Measurements from ENCODE around the gene SND1. TPM values are rescaled to one million over a fixed set of nuclear protein-coding genes. Genes with fewer than 3 reads are reported as not detected.

The SND1 gene
- total RNA-seq, 2 experiments from 2014 or later, result 169 to 174 TPM

- DNase-seq, result no peak
- POLR2A ChIA-PET, result no interaction called here
- H3K36me3 Mint-ChIP-seq (ENCODE audit: low read depth), result no peaks in the 10 kb centered on the region
- H3K4me3 Mint-ChIP-seq, result no peak overlapping the region
- no peak overlapping the region for H3K27ac Mint-ChIP-seq
- CTCF ChIA-PET, result no interaction called here
- no peak for ATAC-seq
- H3K27me3 Mint-ChIP-seq (ENCODE audit: low read depth), result peaks cover 4% of the 10 kb centered on the region
- no peaks in the 10 kb centered on the region for H3K9me3 Mint-ChIP-seq (ENCODE audit: insufficient read depth)
- H3K4me1 Mint-ChIP-seq (ENCODE audit: low read depth), result peaks cover 52% of the 10 kb centered on the region
Observed at GRCh38 chr7:128113839-128114238, 461.8 kb downstream of the SND1 start.

- H3K9me3 Mint-ChIP-seq (ENCODE audit: insufficient read depth), result no peaks in the 10 kb centered on the region
- ATAC-seq (no peak), DNase-seq (no peak)
- peaks cover 4% of the 10 kb centered on the region for H3K27me3 Mint-ChIP-seq (ENCODE audit: low read depth)
- POLR2A ChIA-PET, result no interaction called here
- no peak overlapping the region for H3K27ac Mint-ChIP-seq
- no peak overlapping the region for H3K4me3 Mint-ChIP-seq
- no peaks in the 10 kb centered on the region for H3K36me3 Mint-ChIP-seq (ENCODE audit: low read depth)
- CTCF ChIA-PET, result no interaction called here
- peaks cover 47% of the 10 kb centered on the region for H3K4me1 Mint-ChIP-seq (ENCODE audit: low read depth)
Observed at GRCh38 chr7:128114806-128115205, 462.8 kb downstream of the SND1 start.

- ATAC-seq (no peak), DNase-seq (no peak)
- Mint-ChIP-seq H3K27ac (no peak overlapping the region), H3K4me1 (ENCODE audit: low read depth) (peaks cover 41% of the 10 kb centered on the region), H3K36me3 (ENCODE audit: low read depth) (no peaks in the 10 kb centered on the region), H3K9me3 (ENCODE audit: insufficient read depth) (no peaks in the 10 kb centered on the region), H3K4me3 (no peak overlapping the region), H3K27me3 (ENCODE audit: low read depth) (peaks cover 7% of the 10 kb centered on the region)
- ChIA-PET POLR2A (no interaction called here), CTCF (no interaction called here)
Observed at GRCh38 chr7:128115336-128115820, 463.4 kb downstream of the SND1 start.

GRCh38 chr7:128115821-128116723 lies 464.1 kb downstream of the SND1 start:
- CTCF ChIA-PET, result no interaction called here
- no peak for DNase-seq

GRCh38 chr7:128116740-128117139 lies 464.7 kb downstream of the SND1 start:
- H3K36me3 Mint-ChIP-seq (ENCODE audit: low read depth), result no peaks in the 10 kb centered on the region
- POLR2A ChIA-PET, result no interaction called here
- no peak for DNase-seq
- no peak for ATAC-seq
- H3K27ac Mint-ChIP-seq, result no peak overlapping the region
- H3K27me3 Mint-ChIP-seq (ENCODE audit: low read depth), result peaks cover 7% of the 10 kb centered on the region
- peaks cover 27% of the 10 kb centered on the region for H3K4me1 Mint-ChIP-seq (ENCODE audit: low read depth)
- no peak overlapping the region for H3K4me3 Mint-ChIP-seq
- CTCF ChIA-PET, result no interaction called here
- H3K9me3 Mint-ChIP-seq (ENCODE audit: insufficient read depth), result no peaks in the 10 kb centered on the region

More at GRCh38 chr7:128115821-128116723, 464.1 kb downstream of the SND1 start:
- Mint-ChIP-seq H3K27me3 (ENCODE audit: low read depth) (peaks cover 7% of the 10 kb centered on the region), H3K27ac (no peak overlapping the region), H3K36me3 (ENCODE audit: low read depth) (no peaks in the 10 kb centered on the region), H3K9me3 (ENCODE audit: insufficient read depth) (no peaks in the 10 kb centered on the region), H3K4me1 (ENCODE audit: low read depth) (peaks cover 34% of the 10 kb centered on the region), H3K4me3 (no peak overlapping the region)
- POLR2A ChIA-PET, result no interaction called here
- ATAC-seq, result no peak

- no peak for ATAC-seq
Observed at GRCh38 chr7:128117691-128118090, 465.7 kb downstream of the SND1 start.

GRCh38 chr7:128119036-128119435 lies 467.0 kb downstream of the SND1 start:
- Mint-ChIP-seq H3K27me3 (ENCODE audit: low read depth) (peaks cover 7% of the 10 kb centered on the region), H3K4me3 (no peak overlapping the region), H3K36me3 (ENCODE audit: low read depth) (no peaks in the 10 kb centered on the region), H3K4me1 (ENCODE audit: low read depth) (peaks cover 12% of the 10 kb centered on the region), H3K27ac (no peak overlapping the region), H3K9me3 (ENCODE audit: insufficient read depth) (no peaks in the 10 kb centered on the region)
- no peak for DNase-seq
- ChIA-PET CTCF (no interaction called here), POLR2A (no interaction called here)
- no peak for ATAC-seq

More at GRCh38 chr7:128117691-128118090, 465.7 kb downstream of the SND1 start:
- no peak for DNase-seq
- CTCF ChIA-PET, result no interaction called here
- no peak overlapping the region for H3K4me3 Mint-ChIP-seq
- no peak overlapping the region for H3K27ac Mint-ChIP-seq
- peaks cover 7% of the 10 kb centered on the region for H3K27me3 Mint-ChIP-seq (ENCODE audit: low read depth)
- no peaks in the 10 kb centered on the region for H3K9me3 Mint-ChIP-seq (ENCODE audit: insufficient read depth)
- POLR2A ChIA-PET, result no interaction called here
- H3K36me3 Mint-ChIP-seq (ENCODE audit: low read depth), result no peaks in the 10 kb centered on the region
- H3K4me1 Mint-ChIP-seq (ENCODE audit: low read depth), result peaks cover 18% of the 10 kb centered on the region

GRCh38 chr7:128120116-128120515 lies 468.1 kb downstream of the SND1 start:
- no peaks in the 10 kb centered on the region for H3K36me3 Mint-ChIP-seq (ENCODE audit: low read depth)
- ChIA-PET CTCF (interaction anchor here (2.7 kb wide), 1 partner anchor 15 kb away, joined by 7 read pairs; no protein-coding TSS in a partner anchor), POLR2A (no interaction called here)
- H3K4me3 Mint-ChIP-seq, result no peak overlapping the region
- DNase-seq (no peak), ATAC-seq (no peak)
- no peak overlapping the region for H3K27ac Mint-ChIP-seq
- H3K9me3 Mint-ChIP-seq (ENCODE audit: insufficient read depth), result no peaks in the 10 kb centered on the region
- peaks cover 13% of the 10 kb centered on the region for H3K4me1 Mint-ChIP-seq (ENCODE audit: low read depth)
- peaks cover 9% of the 10 kb centered on the region for H3K27me3 Mint-ChIP-seq (ENCODE audit: low read depth)

- no peak overlapping the region for H3K27ac Mint-ChIP-seq
- ATAC-seq (no peak), DNase-seq (no peak)
- ChIA-PET CTCF (interaction anchor here (2.7 kb wide), 1 partner anchor 14 kb away, joined by 7 read pairs; no protein-coding TSS in a partner anchor), POLR2A (no interaction called here)
- peaks cover 14% of the 10 kb centered on the region for H3K4me1 Mint-ChIP-seq (ENCODE audit: low read depth)
- H3K36me3 Mint-ChIP-seq (ENCODE audit: low read depth), result no peaks in the 10 kb centered on the region
- H3K4me3 Mint-ChIP-seq, result no peak overlapping the region
- peaks cover 12% of the 10 kb centered on the region for H3K27me3 Mint-ChIP-seq (ENCODE audit: low read depth)
- H3K9me3 Mint-ChIP-seq (ENCODE audit: insufficient read depth), result no peaks in the 10 kb centered on the region
Observed at GRCh38 chr7:128120976-128121490, 469.0 kb downstream of the SND1 start.

GRCh38 chr7:128121711-128122530 lies 469.9 kb downstream of the SND1 start:
- H3K4me1 Mint-ChIP-seq (ENCODE audit: low read depth), result peaks cover 14% of the 10 kb centered on the region
- H3K9me3 Mint-ChIP-seq (ENCODE audit: insufficient read depth), result no peaks in the 10 kb centered on the region
- no peak overlapping the region for H3K4me3 Mint-ChIP-seq
- ChIA-PET POLR2A (no interaction called here), CTCF (interaction anchor here (2.7 kb wide), 1 partner anchor 13 kb away, joined by 7 read pairs; no protein-coding TSS in a partner anchor)
- H3K27me3 Mint-ChIP-seq (ENCODE audit: low read depth), result peaks cover 14% of the 10 kb centered on the region
- no peaks in the 10 kb centered on the region for H3K36me3 Mint-ChIP-seq (ENCODE audit: low read depth)
- ATAC-seq (no peak), DNase-seq (no peak)
- H3K27ac Mint-ChIP-seq, result no peak overlapping the region

- H3K9me3 Mint-ChIP-seq (ENCODE audit: insufficient read depth), result no peaks in the 10 kb centered on the region
- ChIA-PET CTCF (interaction anchor here (1.6 to 4.4 kb wide), 3 partner anchors 12 to 87 kb away, joined by 5 to 18 read pairs (median 7); no protein-coding TSS in a partner anchor), POLR2A (no interaction called here)
- peaks cover 12% of the 10 kb centered on the region for H3K27me3 Mint-ChIP-seq (ENCODE audit: low read depth)
- H3K4me1 Mint-ChIP-seq (ENCODE audit: low read depth), result peaks cover 14% of the 10 kb centered on the region
- H3K27ac Mint-ChIP-seq, result no peak overlapping the region
- no peaks in the 10 kb centered on the region for H3K36me3 Mint-ChIP-seq (ENCODE audit: low read depth)
- DNase-seq (no peak), ATAC-seq (no peak)
- no peak overlapping the region for H3K4me3 Mint-ChIP-seq
Observed at GRCh38 chr7:128122576-128123290, 470.7 kb downstream of the SND1 start.

Data from activated CD8-positive, alpha-beta T cell treated with anti-CD3 and anti-CD28 coated beads, Interleukin-2, amount 10 ng/mL, durations not matched to agents 7 days and 5 days (primary cell).